Brain microvascular endothelial cell (primary cell): ENCODE results near the gene SAE1.

Experiments
- DNase-seq: peaks from one replicate; pipeline ENCODE4 v3.0.0-alpha.2; 2020
- H3K27ac ChIP-seq: fragments of 250-450 bp; sonication (Bioruptor Pico); 2 replicates; pipeline ENCODE4 v1.5.1; 2020; ENCODE audit warnings: mild to moderate bottlenecking, moderate library complexity
- H3K27me3 ChIP-seq: fragments of 250-450 bp; sonication (Bioruptor Pico); replicated peaks from 2 replicates; pipeline ENCODE4 v1.5.1; 2020; ENCODE audit warnings: mild to moderate bottlenecking
- H3K36me3 ChIP-seq: fragments of 250-450 bp; sonication (Bioruptor Pico); replicated peaks from 2 replicates; pipeline ENCODE4 v1.5.1; 2020; ENCODE audit warnings: mild to moderate bottlenecking
- H3K4me3 ChIP-seq: 2 replicates; pipeline ENCODE4 v1.5.1; 2011; ENCODE audit warnings: low read depth, mild to moderate bottlenecking, control low read depth, low read length, moderate library complexity
- CTCF ChIP-seq: IDR thresholded peaks from 2 replicates; pipeline ENCODE4 v1.5.1; 2011; ENCODE audit warnings: low read depth, mild to moderate bottlenecking, moderate library complexity, low read length, control low read depth, inconsistent platforms; ENCODE audit errors: missing control alignments
- in situ Hi-C: cut with HindIII; loops from 2 replicates; pipeline ENCODE4 v1.10.0; 2017; ENCODE audit warnings: low sequenced_read_pairs, low pct_ligation_motif_present

SAE1 gene

GRCh38 chr19:47111682-47112165 lies 18.9 kb upstream of the SAE1 start:
- Histone ChIP-seq H3K4me3 (peak overlapping the region; percentile 94), H3K27me3 (no peaks in the 10 kb centered on the region)
- in situ Hi-C loops: no loop called here

GRCh38 chr19:47112166-47112996 lies 18.3 kb upstream of the SAE1 start:
- no peak for TF ChIP-seq CTCF
- H3K4me3 ChIP-seq: peak overlapping the region; percentile 94
- in situ Hi-C loops: no loop called here
- no peaks in the 10 kb centered on the region for H3K27me3 ChIP-seq
- H3K36me3 ChIP-seq: no peaks in the 10 kb centered on the region
- DNase-seq: peak; percentile 68
- peak overlapping the region; percentile 99 for H3K27ac ChIP-seq

More at GRCh38 chr19:47111682-47112165, 18.9 kb upstream of the SAE1 start:
- no peak for TF ChIP-seq CTCF
- DNase-seq: no peak
- peak overlapping the region; percentile 99 for H3K27ac ChIP-seq
- no peaks in the 10 kb centered on the region for H3K36me3 ChIP-seq

- TF ChIP-seq CTCF: no peak
- Histone ChIP-seq H3K4me3 (peak within 1 kb of the TSS; percentile 94), H3K27me3 (no peaks in the 10 kb centered on the region), H3K27ac (peak within 1 kb of the TSS; percentile 99), H3K36me3 (no peaks in the 10 kb centered on the region)
- DNase-seq: peak; percentile 98
- in situ Hi-C loops: no loop called here
Observed at GRCh38 chr19:47112997-47113849, 17.4 kb upstream of the SAE1 start, which contains the start of gene ZC3H4. TSS of gene ZC3H4 (minus strand) at chr19:47113776. CDS start at chr19:47112584, 1,192 bp downstream.

- no peak for DNase-seq
- Histone ChIP-seq H3K36me3 (no peaks in the 10 kb centered on the region), H3K27me3 (no peaks in the 10 kb centered on the region), H3K27ac (peak overlapping the region; percentile 99), H3K4me3 (peak overlapping the region; percentile 82)
- in situ Hi-C loops: no loop called here
- TF ChIP-seq CTCF: no peak
Observed at GRCh38 chr19:47113850-47114651, 16.6 kb upstream of the SAE1 start.

- in situ Hi-C loops: no loop called here
- H3K27me3 ChIP-seq: no peaks in the 10 kb centered on the region
- no peaks in the 10 kb centered on the region for H3K36me3 ChIP-seq
- no peak for DNase-seq
- H3K4me3 ChIP-seq: no peak overlapping the region
- no peak for TF ChIP-seq CTCF
- H3K27ac ChIP-seq: no peak overlapping the region
Observed at GRCh38 chr19:47120470-47121067, 10.1 kb upstream of the SAE1 start.
